Inflammatory macrophage (primary cell): ENCODE data around the gene NF2.
"Not testable (repeated sequence)": the region's sequence is repeated elsewhere in the genome, so short reads cannot be mapped to it uniquely, and the experiment has no call there.

Experiments
- DNase-seq, 2 donors: peaks; one replicate each; pipeline ENCODE4 v3.0.0-alpha.2; 2020 to 2022
- total RNA-seq, 18 experiments: gene quantifications; one replicate each; lab custom pipeline; 2026; ENCODE audit warnings: mixed read lengths in 6 of 18, inconsistent platforms in 2 of 18; lab: John Stamatoyannopoulos, UW

The NF2 gene
- total RNA-seq: 44.1 to 145 (median 111) reads per million in 18 experiments

DNA sequence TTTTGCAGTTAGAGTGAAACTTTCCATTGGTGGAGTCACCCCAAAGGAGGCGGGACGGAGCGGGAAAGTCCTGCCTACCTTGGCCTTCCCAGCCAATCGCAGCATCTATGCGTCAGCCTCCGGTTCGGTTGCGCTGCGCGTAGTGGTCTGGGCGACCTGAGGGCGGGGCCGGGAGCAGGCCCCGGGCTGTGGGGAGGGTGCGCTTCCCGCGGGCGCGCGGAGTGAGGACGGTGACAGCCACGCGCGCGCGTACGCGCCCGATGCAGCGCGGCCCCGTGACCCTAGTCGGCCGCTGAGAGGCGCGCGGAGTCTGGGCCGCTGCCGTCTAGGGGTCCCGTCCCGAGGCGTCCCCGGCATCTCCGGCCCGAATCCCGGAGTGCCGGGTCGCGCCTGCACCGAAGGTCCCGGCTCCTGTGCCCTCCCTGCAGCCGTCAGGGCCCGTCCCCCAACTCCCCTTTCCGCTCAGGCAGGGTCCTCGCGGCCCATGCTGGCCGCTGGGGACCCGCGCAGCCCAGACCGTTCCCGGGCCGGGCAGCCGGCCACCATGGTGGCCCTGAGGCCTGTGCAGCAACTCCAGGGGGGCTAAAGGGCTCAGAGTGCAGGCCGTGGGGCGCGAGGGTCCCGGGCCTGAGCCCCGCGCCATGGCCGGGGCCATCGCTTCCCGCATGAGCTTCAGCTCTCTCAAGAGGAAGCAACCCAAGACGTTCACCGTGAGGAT lies at the start of gene NF2:
NF2 (plus strand) TSS at position 276 of the 718 bp plus-strand sequence; CDS start at position 642, 366 bp downstream.
- peak; percentile 100 for DNase-seq

- DNase-seq: no peak
Observed at GRCh38 chr22:29555065-29555644, 48.3 kb upstream of the NF2 start.

- no peak for DNase-seq
Observed at GRCh38 chr22:29559030-29559429, 44.4 kb upstream of the NF2 start.

GRCh38 chr22:29559853-29560252 lies 43.6 kb upstream of the NF2 start:
- DNase-seq: no peak

DNA sequence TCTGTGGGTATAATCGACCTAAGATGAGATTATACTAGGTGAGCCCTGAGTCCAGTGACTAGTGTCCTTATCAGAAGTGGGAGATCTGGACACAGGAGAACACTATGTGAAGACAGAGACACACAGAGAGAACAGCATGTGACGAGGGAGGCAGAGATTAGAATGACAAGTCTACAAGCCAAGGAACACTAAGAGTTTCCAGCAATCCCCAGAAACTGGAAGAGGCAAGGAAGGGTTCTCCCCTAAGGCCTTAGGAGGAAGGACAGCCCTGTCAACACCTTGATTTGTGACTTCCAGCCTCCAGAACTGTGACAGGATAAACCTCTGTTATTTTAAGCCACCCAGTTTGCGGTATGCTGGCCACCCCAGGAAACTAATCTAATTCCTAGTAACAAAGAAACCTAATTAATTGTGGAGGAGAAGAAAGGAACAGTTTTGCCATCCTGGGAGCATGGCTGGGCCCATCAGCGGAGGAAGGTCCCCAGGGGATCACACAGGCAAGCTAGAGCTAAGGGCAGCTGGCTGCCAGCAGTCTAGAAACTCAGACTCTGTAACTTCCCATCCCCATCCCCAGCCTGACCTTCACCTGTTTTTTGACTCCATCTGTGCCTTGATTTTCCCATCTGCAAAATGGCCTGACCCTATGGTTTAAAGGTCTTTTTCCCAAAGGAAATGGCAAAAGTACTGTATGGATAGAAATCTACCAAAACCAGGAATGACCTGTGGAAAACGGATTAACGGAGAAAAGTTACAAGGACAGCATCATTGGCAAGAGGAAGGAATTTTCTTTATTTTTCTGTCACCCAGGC lies 39.6 kb upstream of the NF2 start:
- no peak for DNase-seq

- not testable (repeated sequence) for DNase-seq
Observed at GRCh38 chr22:29566513-29566912, 36.9 kb upstream of the NF2 start.

- DNase-seq: no peak
Observed at GRCh38 chr22:29567338-29567737, 36.1 kb upstream of the NF2 start.

- no peak for DNase-seq
Observed at GRCh38 chr22:29569011-29569678, 34.3 kb upstream of the NF2 start.

DNA sequence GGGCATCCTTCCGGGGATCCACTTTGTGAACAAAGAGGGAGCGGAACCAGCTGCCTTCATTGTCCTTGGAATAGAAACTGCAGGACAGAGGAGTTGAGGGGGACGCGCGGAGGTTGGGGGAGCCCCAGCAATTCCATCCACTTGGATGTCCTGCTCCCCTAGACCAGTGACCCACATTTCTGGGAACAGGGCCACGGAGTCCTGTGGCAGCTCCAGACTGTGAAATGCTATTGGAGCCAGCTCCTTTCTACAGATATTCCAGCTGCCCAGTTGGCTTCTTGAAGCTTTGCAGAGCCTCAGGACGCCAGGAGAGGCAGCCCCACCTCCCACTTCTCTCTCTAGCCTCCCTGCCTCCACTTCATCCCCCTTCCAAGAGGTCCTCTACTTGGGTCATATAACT lies 33.0 kb upstream of the NF2 start:
- DNase-seq: no peak

GRCh38 chr22:29570912-29571549 lies 32.4 kb upstream of the NF2 start:
- no peak for DNase-seq

- no peak for DNase-seq
Observed at GRCh38 chr22:29574762-29575450, 28.5 kb upstream of the NF2 start.

GRCh38 chr22:29578462-29579200 lies 24.8 kb upstream of the NF2 start:
- no peak for DNase-seq

DNA sequence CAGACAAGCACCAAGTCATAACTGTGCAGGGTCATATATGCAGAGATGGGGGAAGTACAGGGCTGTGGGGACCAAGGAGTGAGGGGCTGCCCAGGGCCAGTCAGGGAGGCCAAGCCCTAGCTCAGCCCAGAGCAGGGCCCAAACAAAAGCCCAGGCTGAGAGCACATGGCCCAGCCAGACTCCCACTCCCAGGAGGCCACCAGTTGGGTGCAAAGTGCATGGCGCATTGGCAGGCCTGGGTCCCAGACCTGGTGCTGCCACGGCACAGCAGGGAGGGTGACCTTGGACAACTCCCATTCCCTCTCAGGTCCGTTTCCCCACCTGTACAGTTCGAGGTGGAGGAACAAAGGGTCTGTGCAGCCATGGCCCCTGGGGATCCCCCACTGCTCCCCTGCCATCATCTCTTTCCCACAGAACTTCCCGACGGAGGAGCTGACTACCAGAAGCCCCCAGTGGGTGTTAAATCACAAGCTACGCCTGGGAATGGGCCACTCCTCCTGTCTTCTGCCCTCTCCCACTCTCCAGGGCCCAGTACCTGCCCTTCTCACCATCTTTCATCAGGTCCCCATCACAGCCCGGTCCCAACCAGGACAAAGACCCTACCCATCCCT lies 23.1 kb upstream of the NF2 start:
- DNase-seq: no peak

- no peak for DNase-seq
Observed at GRCh38 chr22:29581799-29582198, 21.6 kb upstream of the NF2 start.

DNA sequence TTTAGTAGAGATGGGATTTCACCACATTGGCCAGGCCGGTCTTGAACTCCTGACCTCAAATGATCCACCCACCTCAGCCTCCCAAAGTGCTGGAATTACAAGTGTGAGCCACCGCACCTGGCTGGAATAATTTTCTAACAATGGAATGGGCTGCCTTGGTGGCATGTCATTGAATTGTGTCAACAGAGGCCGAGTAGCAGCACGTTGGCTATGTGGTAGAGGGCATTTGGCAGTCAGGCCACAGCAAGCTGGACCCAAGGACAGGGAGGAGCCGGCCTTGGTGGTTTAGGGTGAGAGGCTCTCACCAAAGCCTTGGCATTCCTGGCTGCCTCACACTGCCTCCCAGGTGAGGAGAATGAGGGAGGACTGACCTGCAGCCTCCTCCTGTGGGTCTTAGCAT lies 18.5 kb upstream of the NF2 start:
- DNase-seq: no peak

GRCh38 chr22:29586193-29586705 lies 17.2 kb upstream of the NF2 start:
- DNase-seq: not testable (repeated sequence)

DNA sequence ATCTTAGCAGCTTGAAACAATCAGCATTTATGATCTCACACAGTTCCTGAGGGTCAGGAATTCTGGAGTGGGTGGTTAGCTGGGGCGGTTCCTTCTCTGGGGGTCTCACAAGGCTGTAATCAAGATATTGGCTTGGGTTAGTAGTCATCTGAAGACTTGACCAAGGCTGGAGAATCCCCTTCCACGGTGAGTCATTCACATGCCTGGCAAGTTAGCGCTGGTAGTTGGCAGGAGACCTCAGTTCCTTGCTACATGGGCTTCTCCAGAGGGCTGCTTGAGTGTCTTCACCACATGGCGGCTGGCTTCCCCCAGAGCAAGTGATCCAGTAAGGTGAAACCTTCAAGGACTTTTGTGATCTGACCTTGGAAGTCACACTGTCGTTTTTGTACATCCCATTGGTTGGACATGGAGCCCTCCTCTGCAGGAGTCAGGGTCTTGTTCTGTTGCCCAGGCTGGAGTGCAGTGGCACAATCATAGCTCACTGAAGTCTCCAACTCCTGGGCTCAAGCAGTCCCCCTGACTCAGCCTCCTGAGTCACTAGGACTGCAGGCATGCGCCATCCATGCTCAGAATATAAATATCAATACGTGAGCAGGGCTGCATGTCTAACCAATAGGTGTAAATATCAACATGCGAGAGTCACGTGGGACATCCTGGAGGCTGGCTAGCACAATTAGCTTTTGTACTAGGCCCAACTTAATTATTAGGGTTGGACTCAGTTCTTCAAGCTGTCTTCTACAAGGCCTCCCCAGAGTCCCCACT lies 15.3 kb upstream of the NF2 start:
- DNase-seq: peak in 1 of 2 donors; percentile 29

- no peak for DNase-seq
Observed at GRCh38 chr22:29593923-29594322, 9.5 kb upstream of the NF2 start.

GRCh38 chr22:29594447-29594846 lies 9.0 kb upstream of the NF2 start:
- DNase-seq: not testable (repeated sequence)

DNA sequence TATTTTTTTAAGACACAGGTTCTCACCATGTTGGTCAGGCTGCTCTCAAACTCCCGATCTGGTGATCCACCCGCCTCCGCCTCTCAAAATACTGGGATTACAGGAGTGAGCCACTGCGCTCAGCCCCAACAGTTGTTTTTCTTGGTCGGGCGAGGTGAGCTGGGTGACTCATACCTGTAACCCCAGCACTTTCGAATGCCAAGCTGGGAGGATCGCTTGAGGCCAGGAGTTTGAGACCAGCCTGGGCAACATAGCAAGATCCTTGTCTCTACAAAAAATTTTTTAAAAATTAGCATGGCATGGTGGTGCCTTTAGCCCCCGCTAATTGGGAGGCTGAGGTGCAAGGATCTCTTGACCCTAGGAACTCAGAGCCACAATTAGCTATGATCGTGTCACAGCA lies 7.0 kb upstream of the NF2 start:
- DNase-seq: no peak
